GM21786 (cell line): Measurements from ENCODE around the gene ACTMAP.

Source experiments
- ATAC-seq: cut with Tn5 transposase; IDR thresholded peaks from one replicate; pipeline ENCODE4 v1.9.1; 2021; ENCODE audit not compliant: unreplicated experiment

Gene ACTMAP

DNA sequence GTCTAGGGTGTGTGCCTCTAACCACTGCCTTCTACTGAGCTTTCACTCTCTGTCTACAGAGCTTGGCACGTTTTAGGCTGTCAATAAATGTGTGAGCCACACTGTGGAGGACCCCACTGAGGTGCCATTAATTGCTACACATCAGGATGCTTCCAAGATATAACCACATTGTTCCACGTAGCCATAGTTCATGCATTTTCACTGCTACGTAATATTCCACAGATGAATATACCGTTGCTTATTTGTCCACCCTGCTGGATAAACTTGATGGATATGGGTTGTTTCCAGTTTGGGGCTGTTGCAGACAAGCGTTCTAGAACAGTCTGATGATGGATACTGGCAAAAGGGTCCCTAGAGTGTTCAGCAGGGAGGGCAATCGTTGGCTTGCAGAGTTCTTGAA, 48.5 kb downstream of the ACTMAP start:
- no peak for ATAC-seq

DNA sequence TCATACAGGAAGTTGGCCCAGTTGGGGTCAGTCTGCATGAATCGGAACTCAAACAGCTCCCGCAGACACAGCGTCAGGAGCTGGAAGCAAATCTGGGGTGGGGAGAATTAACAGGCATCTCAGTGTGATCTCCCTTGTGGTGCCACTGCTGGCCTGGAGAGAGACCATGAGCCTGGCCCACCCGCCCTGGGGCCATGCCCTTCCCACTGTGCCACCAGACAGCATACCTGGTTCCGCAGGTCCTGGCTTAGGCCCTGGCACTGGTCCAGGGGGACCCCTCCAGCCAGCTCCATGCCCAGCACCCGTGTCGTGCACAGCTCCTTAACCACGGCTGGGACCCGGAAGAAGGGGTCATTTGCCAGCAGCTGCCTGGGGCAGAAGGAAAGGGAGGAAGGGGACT, 50.2 kb downstream of the ACTMAP start:
- no peak for ATAC-seq

GRCh38 chr19:40697007-40697406, 53.3 kb downstream of the ACTMAP start:
- ATAC-seq = no peak

- no peak for ATAC-seq
These were observed 54.4 kb downstream of the ACTMAP start for GRCh38 chr19:40695881-40696280.

DNA sequence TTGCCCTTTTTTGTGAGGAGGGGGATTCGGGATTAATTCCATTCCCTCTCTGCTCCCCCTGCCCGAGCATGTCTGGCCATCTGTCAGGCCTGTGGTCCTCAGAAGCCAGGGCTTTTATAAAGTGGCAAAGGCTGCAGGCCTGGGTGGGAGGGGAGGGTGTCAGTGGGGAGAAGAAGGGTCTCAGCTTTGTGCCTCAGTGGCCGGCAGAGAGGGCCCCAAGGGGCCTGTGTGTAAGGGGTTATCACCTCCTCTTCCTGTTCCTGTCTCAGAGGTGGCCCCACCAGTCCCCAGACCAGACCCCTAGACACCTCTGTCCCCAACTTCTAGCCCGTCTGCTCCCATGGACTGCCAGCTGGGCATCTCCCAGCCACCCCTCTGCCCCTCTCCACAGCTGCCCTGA, 56.4 kb downstream of the ACTMAP start:
- ATAC-seq = no peak

DNA sequence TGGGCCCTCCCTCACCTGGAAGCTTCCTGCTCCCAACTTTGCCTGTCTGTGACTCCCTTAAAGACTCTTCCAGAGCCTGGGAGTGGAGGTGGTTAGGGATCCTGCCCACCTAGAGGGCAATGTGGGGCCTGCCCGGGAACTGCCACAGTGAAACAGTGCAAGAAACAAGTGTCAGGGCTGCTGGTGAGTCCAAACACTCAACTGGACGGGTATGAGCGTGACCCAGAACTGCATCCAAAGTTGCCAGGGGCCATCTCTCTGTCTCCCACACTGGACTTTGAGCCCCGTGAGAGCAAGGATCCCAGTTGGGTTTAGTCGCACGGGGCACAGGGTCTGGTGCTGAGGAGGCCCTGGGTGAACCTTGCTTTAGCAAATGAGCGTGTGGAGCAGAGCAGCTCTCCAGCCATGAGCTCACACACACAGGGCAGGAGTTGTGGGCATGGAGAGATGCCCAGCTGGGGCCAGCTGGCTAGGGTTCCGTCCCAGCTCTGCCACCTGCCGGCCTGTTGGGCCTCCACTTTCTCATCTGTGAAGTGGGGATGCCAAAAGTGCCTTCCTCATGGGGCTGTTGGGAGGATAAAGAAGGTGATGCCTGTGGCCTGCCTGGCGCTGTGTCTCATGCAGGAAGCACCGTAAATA, 57.0 kb downstream of the ACTMAP start:
- no peak for ATAC-seq

GRCh38 chr19:40692212-40692551, 58.1 kb downstream of the ACTMAP start:
- ATAC-seq = no peak

DNA sequence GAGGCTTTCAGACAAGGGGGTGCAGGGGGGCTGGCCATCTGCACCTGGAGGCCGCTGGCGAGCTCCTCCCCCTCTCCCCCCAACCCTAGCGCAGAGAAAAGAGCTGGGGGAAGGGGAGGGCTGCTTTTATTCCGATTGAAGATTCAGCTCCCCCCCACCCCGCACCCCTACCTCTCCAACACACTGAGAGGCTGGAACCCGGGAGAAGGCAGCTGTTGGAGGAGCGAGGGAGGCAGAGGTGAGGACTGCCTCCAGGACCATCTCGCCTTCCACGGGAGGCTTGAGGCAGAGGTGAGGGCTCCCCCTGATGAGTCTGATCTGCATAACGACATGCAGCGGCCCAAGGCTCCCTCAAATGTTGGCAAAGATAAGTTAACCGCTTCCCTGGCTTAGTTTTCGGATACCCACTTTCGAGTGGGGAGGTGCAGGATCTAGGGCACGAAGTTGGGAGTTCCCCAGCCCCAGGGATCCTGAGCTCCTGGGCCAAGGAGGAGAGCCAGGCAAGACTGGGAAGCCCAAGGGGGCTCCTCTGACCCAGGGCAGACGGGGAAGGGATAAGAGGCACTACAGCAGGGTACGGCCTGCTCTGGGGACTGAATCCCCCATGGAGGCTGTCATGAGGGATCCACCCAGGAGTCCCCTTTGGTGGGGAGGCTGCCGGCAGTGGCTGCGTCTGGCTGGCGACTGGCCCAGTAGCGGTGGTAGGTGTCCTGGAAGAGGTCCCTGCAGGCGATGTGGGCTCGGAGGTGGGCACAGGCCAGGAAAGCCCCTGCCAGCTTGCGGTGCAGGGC, 58.7 kb downstream of the ACTMAP start:
- ATAC-seq = no peak
